ENCODE results near the gene PARVB.

DNA sequence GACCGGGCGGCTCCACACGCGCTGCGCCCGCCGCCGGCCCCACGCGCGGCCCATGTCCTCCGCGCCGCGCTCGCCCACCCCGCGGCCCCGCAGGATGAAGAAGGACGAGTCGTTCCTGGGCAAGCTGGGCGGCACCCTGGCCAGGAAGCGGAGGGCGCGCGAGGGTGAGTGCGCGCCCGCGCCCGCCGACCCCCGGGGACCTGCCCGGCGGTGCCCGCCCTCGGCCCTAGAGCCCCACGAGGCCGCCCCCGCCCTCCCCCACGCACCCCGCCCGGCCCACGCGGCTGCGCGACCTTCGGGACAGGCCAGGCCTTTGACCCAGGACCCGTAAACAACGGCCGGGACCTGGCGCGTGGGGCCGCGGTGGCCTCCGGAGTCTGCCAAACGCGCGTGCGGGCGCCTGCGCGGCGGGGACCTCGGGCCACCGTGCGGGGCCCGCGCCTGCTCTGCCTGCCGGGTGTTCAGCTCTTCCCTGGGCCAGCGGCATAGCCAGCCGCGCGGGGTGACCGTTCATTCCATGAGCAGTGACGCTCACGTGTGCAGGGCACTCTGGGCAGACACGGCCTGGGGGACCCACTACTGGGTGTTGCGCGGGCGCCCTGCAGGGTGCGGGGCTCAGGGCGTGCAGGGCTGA is at the start of gene PARVB:
- TF ChIP-seq CTCF (IDR thresholded peaks at IDR 0.05) (no peak), EZH2 (IDR thresholded peaks at IDR 0.05) (no peak)

Data from neural progenitor cell (in vitro differentiated cells).